HG02884 (cell line): ENCODE results near the gene C17orf75.

Source experiments
- ATAC-seq: cut with Tn5 transposase; IDR thresholded peaks from one replicate; pipeline ENCODE4 v1.9.1; 2021; ENCODE audit warnings: mild to moderate bottlenecking, moderate library complexity; ENCODE audit not compliant: unreplicated experiment

Gene C17orf75

DNA sequence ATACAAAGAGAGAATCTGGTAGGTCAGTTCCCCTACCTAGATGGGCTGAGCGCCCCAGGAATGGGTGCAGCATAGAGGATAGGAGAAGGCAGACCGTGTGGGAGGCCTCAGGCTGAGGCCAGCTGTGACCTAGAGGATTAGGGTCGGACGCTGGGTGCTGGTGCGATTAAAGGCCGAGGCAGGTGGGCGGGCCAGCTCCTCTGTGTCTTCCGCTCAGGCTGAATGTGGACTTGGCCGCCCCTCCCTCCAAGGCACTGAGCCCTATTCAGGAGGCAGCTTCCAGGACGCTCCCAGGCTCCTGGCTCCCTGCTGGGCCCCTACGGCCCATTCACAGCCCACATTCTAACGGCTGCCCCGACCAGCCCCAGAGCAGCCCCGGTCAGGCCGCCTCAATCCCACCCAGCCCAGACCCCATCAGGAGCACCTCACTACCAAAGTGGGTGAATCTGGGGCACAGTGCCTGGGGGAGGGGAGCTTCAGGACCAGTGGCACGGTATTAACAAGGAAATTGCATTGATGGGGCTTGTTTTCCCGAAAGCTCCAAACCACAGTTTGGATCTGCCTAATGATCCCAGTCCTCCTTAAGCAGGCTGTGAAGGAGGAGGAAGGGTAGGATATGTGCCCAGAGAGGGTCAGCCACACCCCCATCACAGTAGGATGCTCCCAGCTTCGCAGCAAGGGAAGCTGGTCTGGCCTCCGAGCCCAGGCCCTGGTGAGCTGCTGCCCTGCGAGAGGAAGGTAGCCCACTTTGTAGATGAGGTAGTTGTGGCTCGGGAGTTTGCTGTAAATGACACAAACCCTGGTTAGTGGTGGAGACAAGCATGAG lies 61.9 kb downstream of the C17orf75 start:
- no peak for ATAC-seq

DNA sequence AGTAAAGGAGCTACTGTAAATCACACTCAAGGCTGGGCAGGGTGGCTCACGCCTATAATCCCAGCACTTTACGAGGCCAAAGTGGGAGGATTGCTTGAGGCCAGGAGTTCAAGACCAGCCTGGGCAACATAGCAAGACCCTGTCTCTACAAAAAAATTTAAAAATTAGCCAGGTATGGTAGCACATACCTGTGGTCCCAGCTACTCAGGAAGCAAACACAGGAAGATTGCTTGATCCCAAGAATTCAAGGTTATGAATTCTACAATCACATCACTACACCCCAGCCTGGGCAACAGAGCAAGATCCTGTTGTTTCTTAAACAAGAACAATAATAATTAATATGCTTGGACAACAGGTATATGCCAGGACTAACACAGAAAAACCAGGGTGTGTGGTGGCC lies 63.2 kb downstream of the C17orf75 start:
- ATAC-seq: no peak
